Measurements from ENCODE around the gene YBEY.
A peak's percentile ranks its signal among the peaks of the same experiment; 100 is the strongest.

Gene YBEY

DNA sequence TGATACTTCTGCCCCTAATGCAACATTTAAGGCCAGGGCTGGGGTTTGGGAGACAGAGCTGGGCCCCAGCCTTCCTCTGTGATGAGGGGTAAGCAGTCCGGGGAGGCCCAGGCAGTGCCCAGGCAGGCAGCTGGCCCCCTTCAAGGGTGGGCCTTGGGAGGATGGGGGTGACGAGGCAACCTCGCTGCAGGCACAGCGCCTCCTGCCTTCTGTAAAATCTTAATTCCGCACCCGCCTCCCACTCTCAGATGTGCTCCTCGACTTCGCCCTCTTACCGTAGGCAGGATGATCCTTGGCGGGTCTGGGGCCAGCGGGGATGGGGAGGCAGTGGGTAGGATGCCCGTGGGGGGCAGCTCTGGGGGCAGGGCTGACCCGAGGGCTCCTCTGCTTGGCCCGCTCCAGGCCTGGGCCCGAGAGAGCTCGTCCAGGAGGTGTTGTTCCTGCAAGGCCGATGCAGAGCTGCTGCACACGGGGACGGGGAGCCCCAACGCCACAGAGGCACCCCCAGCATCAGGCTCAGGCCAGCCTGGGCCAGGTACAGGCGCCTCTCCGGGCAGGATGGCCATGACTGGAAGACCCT lies 28.4 kb downstream of the YBEY start:
- no peaks in the 10 kb centered on the region for H3K36me3 ChIP-seq (ENCODE audit: control insufficient read depth in 2 of 2, insufficient read depth in 2 of 2, low read length in 2 of 2)

DNA sequence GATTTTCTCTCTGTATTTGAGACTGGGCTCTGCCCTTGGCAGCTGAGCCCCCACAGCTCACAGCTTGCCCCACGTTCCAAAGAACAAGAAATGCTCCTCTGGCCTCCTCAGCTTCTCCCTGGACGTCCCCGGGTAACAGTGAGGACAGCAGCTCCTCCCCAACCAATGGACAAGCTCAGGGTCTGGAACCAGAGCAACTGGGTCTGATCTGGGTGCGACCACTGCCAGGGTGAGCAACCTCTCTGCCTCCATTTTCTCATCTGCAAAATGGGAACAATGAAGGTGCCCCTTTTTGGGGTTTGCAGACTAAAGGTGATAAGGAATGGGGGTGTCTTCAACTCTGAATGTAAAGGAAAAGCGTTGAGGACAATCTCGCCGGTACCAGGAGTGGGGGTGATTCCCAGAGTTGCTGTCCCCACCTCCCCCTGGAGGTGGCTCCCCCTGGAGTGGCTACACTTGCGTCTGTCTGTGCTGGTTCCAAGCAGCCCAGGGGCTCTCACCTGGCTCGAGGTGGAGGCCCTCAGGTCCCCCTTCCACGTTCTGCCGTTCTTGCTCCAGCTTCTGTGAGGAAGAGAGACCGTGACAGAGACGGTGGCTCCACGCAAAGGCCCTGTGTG lies 30.7 kb downstream of the YBEY start:
- no peaks in the 10 kb centered on the region for H3K36me3 ChIP-seq (ENCODE audit: control insufficient read depth in 2 of 2, insufficient read depth in 2 of 2, low read length in 2 of 2)
- no peaks in the 10 kb centered on the region for H3K9me3 ChIP-seq (ENCODE audit: control insufficient read depth in 2 of 2, low read length in 2 of 2)
- H3K4me3 ChIP-seq (ENCODE audit: low read length in 2 of 2) = no peak overlapping the region
- no peak overlapping the region for H3K9ac ChIP-seq (ENCODE audit: low read depth in 1 of 2, low read length in 2 of 2)
- no peaks in the 10 kb centered on the region for H3K27me3 ChIP-seq (ENCODE audit: control insufficient read depth in 2 of 2, insufficient read depth in 2 of 2, low read length in 2 of 2)
- H3K27ac ChIP-seq (ENCODE audit: low read depth in 2 of 2, low read length in 2 of 2) = no peak overlapping the region
- H3K4me1 ChIP-seq (ENCODE audit: control insufficient read depth in 2 of 2, insufficient read depth in 2 of 2, low read length in 2 of 2) = peaks cover 13 to 14% of the 10 kb centered on the region in 2 donors

More for the DNA sequence above, 28.4 kb downstream of the YBEY start:
- Histone ChIP-seq H3K4me3 (ENCODE audit: low read length in 2 of 2) (no peak overlapping the region), H3K27ac (ENCODE audit: low read depth in 2 of 2, low read length in 2 of 2) (no peak overlapping the region), H3K4me1 (ENCODE audit: control insufficient read depth in 2 of 2, insufficient read depth in 2 of 2, low read length in 2 of 2) (peaks cover 9% of the 10 kb centered on the region in 2 donors), H3K27me3 (ENCODE audit: control insufficient read depth in 2 of 2, insufficient read depth in 2 of 2, low read length in 2 of 2) (no peaks in the 10 kb centered on the region), H3K9ac (ENCODE audit: low read depth in 1 of 2, low read length in 2 of 2) (no peak overlapping the region), H3K9me3 (ENCODE audit: control insufficient read depth in 2 of 2, low read length in 2 of 2) (no peaks in the 10 kb centered on the region)

DNA sequence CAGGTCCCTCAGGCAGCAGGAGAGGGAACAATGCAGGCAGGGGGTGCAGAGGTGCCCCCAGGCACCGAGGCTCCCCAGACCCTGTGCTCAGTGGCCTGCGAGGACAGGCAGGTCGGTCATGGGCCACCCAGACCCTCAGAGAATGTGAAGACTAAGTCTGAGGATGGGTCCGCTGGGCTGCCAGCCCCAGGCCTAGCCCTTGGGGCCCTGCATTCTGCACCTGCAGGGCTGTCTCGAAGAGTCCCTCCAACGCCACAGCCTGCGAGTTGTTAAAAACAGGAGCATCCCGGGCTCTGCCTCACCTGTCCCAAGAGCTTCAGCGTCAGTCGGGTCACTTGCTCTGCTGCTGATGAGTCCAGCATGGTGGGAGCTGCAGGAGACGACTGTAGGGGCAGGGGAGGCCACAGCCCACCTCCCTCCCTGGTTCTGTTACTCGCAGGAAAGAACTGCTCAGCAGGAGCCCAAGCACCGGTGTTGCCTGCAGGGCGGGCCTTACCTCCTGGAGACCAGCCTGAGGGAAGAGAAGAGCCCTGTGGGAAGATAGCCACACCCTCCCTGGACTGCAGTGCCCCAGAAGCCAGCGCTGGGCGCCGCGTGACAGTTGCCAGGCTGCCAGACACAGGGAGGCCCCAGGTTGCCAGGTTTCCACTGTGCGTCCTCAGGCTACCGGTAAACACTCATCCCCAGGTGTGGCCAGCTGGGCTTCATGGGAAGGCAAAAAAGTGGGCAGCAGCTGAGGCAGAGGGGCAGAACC lies 31.7 kb downstream of the YBEY start:
- Histone ChIP-seq H3K36me3 (ENCODE audit: control insufficient read depth in 2 of 2, insufficient read depth in 2 of 2, low read length in 2 of 2) (no peaks in the 10 kb centered on the region), H3K9ac (ENCODE audit: low read depth in 1 of 2, low read length in 2 of 2) (peak overlapping the region in 1 of 2 donors; percentile 27), H3K4me3 (ENCODE audit: low read length in 2 of 2) (peak overlapping the region in 1 of 2 donors; percentile 19), H3K27ac (ENCODE audit: low read depth in 2 of 2, low read length in 2 of 2) (no peak overlapping the region), H3K27me3 (ENCODE audit: control insufficient read depth in 2 of 2, insufficient read depth in 2 of 2, low read length in 2 of 2) (no peaks in the 10 kb centered on the region), H3K9me3 (ENCODE audit: control insufficient read depth in 2 of 2, low read length in 2 of 2) (no peaks in the 10 kb centered on the region), H3K4me1 (ENCODE audit: control insufficient read depth in 2 of 2, insufficient read depth in 2 of 2, low read length in 2 of 2) (peaks cover 23 to 24% of the 10 kb centered on the region in 2 donors)

DNA sequence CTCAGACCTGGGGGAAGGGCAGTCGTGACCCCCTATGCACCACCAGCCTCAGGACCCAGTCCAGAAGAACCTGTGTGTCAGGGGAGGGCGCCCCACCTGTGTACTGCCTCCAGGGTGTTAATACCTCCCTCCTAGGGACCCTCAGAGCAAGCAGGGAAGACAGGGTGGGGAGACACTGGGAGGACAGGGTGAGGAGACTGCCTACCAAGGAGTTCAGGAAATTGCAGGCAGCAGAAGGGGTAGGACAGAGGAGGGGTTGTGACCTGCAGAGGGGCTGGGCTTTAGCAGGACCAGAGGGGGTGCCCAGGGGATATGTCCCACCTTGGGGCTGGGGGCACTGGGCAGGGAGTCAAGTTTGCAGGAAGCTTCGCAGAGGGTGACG lies 32.3 kb downstream of the YBEY start:
- Histone ChIP-seq H3K4me1 (ENCODE audit: control insufficient read depth in 2 of 2, insufficient read depth in 2 of 2, low read length in 2 of 2) (peaks cover 27% of the 10 kb centered on the region in 2 donors), H3K27me3 (ENCODE audit: control insufficient read depth in 2 of 2, insufficient read depth in 2 of 2, low read length in 2 of 2) (no peaks in the 10 kb centered on the region), H3K9ac (ENCODE audit: low read depth in 1 of 2, low read length in 2 of 2) (no peak overlapping the region), H3K4me3 (ENCODE audit: low read length in 2 of 2) (no peak overlapping the region), H3K9me3 (ENCODE audit: control insufficient read depth in 2 of 2, low read length in 2 of 2) (no peaks in the 10 kb centered on the region), H3K27ac (ENCODE audit: low read depth in 2 of 2, low read length in 2 of 2) (no peak overlapping the region), H3K36me3 (ENCODE audit: control insufficient read depth in 2 of 2, insufficient read depth in 2 of 2, low read length in 2 of 2) (no peaks in the 10 kb centered on the region)

DNA sequence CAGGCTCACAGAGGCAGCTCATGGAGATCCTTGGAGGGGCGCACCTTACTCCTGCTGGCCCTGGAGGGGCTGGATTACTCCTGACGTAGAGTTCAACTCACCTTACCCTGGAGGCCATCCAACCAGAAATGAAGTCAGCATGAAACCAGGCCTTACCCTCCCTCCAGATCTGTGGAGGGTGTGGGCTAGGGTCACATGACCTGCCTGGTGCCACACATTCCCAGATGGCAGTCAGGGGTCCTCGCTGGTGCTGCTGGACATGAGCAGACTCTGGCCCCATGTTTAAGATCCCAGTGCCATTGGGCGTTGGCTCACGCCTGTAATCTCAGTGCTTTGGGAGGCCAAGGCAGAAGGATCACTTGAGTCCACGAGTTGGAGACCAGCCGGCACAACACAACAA lies 33.0 kb downstream of the YBEY start:
- H3K9me3 ChIP-seq (ENCODE audit: control insufficient read depth in 2 of 2, low read length in 2 of 2) = no peaks in the 10 kb centered on the region
- H3K4me1 ChIP-seq (ENCODE audit: control insufficient read depth in 2 of 2, insufficient read depth in 2 of 2, low read length in 2 of 2) = peaks cover 27% of the 10 kb centered on the region in 2 donors
- no peaks in the 10 kb centered on the region for H3K36me3 ChIP-seq (ENCODE audit: control insufficient read depth in 2 of 2, insufficient read depth in 2 of 2, low read length in 2 of 2)
- no peak overlapping the region for H3K9ac ChIP-seq (ENCODE audit: low read depth in 1 of 2, low read length in 2 of 2)
- no peak overlapping the region for H3K4me3 ChIP-seq (ENCODE audit: low read length in 2 of 2)
- no peak overlapping the region for H3K27ac ChIP-seq (ENCODE audit: low read depth in 2 of 2, low read length in 2 of 2)
- no peaks in the 10 kb centered on the region for H3K27me3 ChIP-seq (ENCODE audit: control insufficient read depth in 2 of 2, insufficient read depth in 2 of 2, low read length in 2 of 2)

DNA sequence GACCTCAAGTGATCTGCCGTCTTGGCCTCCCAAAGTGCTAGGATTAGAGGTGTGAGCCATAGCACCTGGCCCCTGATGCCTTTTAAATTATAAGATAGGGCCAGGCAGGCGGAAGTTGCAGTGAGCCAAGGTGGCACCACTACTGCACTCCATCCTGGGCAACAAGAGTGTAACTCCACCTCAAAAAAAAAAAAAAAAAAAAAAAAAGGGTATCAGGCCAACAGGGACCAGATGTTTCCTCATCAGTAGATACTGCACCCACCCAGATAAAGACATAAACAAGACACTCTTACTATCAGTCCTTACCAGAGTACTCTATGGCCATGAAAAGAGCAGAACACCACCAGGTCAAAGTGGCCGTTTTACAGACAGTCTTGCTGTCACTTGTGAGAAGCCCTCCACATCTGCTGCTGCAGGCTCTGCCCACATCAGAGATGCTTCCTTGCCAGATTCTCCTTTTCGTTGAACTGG lies 34.2 kb downstream of the YBEY start:
- Histone ChIP-seq H3K36me3 (ENCODE audit: control insufficient read depth in 2 of 2, insufficient read depth in 2 of 2, low read length in 2 of 2) (no peaks in the 10 kb centered on the region), H3K4me3 (ENCODE audit: low read length in 2 of 2) (no peak overlapping the region), H3K9ac (ENCODE audit: low read depth in 1 of 2, low read length in 2 of 2) (no peak overlapping the region), H3K27me3 (ENCODE audit: control insufficient read depth in 2 of 2, insufficient read depth in 2 of 2, low read length in 2 of 2) (no peaks in the 10 kb centered on the region), H3K9me3 (ENCODE audit: control insufficient read depth in 2 of 2, low read length in 2 of 2) (no peaks in the 10 kb centered on the region), H3K4me1 (ENCODE audit: control insufficient read depth in 2 of 2, insufficient read depth in 2 of 2, low read length in 2 of 2) (peaks cover 29 to 30% of the 10 kb centered on the region in 2 donors), H3K27ac (ENCODE audit: low read depth in 2 of 2, low read length in 2 of 2) (no peak overlapping the region)

DNA sequence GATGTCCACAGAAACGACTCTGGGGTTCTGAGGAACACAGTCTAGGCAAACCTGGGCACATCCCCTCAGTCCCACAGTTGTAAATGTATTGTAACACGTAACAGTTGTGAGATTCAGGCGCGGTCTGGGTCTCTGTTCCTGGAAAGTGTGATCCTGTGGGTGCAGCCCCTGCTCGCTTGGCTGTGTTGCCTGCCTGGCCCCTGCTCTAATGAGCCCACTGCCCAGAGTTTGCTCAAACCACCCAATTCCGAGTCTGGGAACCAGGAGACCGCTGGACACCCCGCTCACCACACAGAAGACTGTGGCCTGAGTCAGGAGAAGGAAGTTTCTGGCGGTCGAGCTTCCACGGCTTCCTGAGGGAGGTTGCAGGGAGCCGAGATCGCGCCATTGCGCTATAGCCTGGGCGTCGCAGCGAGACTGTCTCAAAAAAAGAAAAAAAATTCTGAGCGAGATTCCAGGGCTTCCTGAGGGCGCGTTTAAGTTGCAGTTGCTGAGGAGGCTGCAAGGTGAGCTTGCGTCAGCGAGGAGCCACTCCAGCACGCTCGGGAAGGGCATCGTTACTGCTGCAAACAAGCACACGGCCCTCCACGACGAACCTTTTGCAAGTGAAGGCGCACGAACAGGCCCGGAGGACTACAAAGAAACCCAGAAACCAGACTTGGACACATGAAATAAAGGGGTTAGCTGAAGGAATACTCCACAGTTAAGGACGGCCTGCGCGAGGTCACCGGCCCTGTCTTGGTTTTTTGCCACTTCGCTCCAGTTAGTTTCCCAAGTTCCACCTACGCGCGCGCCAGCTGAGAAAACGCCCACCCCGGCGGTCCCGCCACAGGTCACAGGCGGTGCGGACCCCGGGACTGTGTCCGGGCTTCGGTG lies 36.4 kb downstream of the YBEY start:
- Histone ChIP-seq H3K27me3 (ENCODE audit: control insufficient read depth in 2 of 2, insufficient read depth in 2 of 2, low read length in 2 of 2) (no peaks in the 10 kb centered on the region), H3K36me3 (ENCODE audit: control insufficient read depth in 2 of 2, insufficient read depth in 2 of 2, low read length in 2 of 2) (no peaks in the 10 kb centered on the region), H3K9me3 (ENCODE audit: control insufficient read depth in 2 of 2, low read length in 2 of 2) (no peaks in the 10 kb centered on the region), H3K27ac (ENCODE audit: low read depth in 2 of 2, low read length in 2 of 2) (peak overlapping the region in 1 of 2 donors; percentile 99), H3K4me1 (ENCODE audit: control insufficient read depth in 2 of 2, insufficient read depth in 2 of 2, low read length in 2 of 2) (peaks cover 30 to 34% of the 10 kb centered on the region in 2 donors), H3K4me3 (ENCODE audit: low read length in 2 of 2) (peak overlapping the region; percentile 82), H3K9ac (ENCODE audit: low read depth in 1 of 2, low read length in 2 of 2) (peak overlapping the region; percentile 65 to 72)

DNA sequence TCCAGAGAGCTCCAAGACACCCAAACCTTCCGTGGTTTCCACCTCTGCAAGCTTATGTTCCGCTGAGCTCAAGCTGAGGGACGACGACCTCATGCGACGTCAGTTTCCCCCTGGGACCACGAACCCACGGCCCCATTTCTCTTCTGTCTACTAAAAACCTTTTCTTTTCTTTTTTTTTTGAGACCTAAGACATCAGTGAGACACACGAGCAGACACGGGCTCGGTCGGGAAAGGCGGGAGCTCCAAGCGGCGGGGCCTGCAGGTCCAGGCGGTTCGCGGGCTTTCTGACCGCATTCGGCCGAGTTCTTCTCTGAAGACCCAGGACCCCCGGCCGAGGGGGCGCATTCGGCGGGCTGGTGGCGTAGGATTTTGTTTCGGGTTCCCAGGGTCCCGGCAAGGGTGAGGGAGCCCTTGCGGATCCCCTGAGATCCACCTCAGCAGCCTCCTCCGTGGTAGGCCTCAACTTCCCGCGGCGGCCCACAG lies 37.1 kb downstream of the YBEY start:
- H3K4me1 ChIP-seq (ENCODE audit: control insufficient read depth in 2 of 2, insufficient read depth in 2 of 2, low read length in 2 of 2) = peaks cover 24 to 27% of the 10 kb centered on the region in 2 donors

DNA sequence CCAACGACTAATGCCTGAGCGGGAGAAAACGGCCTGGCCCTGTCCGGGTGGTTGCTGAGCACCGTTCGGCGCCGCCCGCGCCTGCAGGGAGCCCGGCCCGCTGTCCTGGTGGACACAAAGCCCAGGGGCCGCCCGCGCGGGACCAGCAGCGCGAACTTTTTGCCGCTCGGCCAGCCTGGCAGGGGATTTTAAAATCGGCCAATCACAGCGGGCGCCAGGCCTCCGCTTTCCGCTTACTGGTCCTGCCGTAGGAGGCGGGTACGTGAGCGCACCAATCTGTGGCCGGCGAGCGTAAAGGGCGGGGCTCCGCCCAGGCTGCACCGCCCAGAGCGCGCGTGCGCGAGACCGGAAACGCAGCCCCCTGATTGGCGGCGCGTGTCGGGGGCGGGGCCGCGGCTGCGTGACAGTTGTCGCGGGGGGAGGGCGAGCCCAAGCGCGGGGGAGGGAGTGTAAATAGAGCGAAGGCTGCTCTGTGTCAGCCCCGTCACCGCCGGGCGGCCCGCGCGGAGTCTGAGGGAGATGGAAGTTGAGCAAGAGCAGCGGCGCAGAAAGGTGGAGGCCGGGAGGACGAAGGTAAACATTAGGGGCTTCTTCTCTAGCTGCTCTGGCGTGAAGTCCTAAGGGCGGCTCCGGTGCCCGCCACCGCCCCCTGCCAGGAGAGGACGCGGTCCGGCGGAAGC lies 37.7 kb downstream of the YBEY start, which contains the start of the genes C21orf58 and PCNT:
Gene C21orf58 (minus strand): TSS at position 161 of the 680 bp plus-strand sequence. CDS start 1,132 bp downstream, outside the sequence.
Gene PCNT (plus strand): TSS at position 447 of the 680 bp plus-strand sequence. CDS start 73 bp downstream, at position 520.
- no peaks in the 10 kb centered on the region for H3K27me3 ChIP-seq (ENCODE audit: control insufficient read depth in 2 of 2, insufficient read depth in 2 of 2, low read length in 2 of 2)
- H3K4me1 ChIP-seq (ENCODE audit: control insufficient read depth in 2 of 2, insufficient read depth in 2 of 2, low read length in 2 of 2) = peaks cover 22 to 24% of the 10 kb centered on the region in 2 donors
- H3K36me3 ChIP-seq (ENCODE audit: control insufficient read depth in 2 of 2, insufficient read depth in 2 of 2, low read length in 2 of 2) = peaks cover 0 to 2% of the 10 kb centered on the region in 2 donors
- H3K27ac ChIP-seq (ENCODE audit: low read depth in 2 of 2, low read length in 2 of 2) = peak within 1 kb of the TSS; percentile 98 to 99
- no peaks in the 10 kb centered on the region for H3K9me3 ChIP-seq (ENCODE audit: control insufficient read depth in 2 of 2, low read length in 2 of 2)
- peak within 1 kb of the TSS; percentile 83 to 85 for H3K9ac ChIP-seq (ENCODE audit: low read depth in 1 of 2, low read length in 2 of 2)
- H3K4me3 ChIP-seq (ENCODE audit: low read length in 2 of 2) = peak within 1 kb of the TSS; percentile 85 to 91

More for the DNA sequence above, 37.1 kb downstream of the YBEY start:
- Histone ChIP-seq H3K4me3 (ENCODE audit: low read length in 2 of 2) (peak overlapping the region; percentile 82), H3K9me3 (ENCODE audit: control insufficient read depth in 2 of 2, low read length in 2 of 2) (no peaks in the 10 kb centered on the region), H3K36me3 (ENCODE audit: control insufficient read depth in 2 of 2, insufficient read depth in 2 of 2, low read length in 2 of 2) (no peaks in the 10 kb centered on the region), H3K27me3 (ENCODE audit: control insufficient read depth in 2 of 2, insufficient read depth in 2 of 2, low read length in 2 of 2) (no peaks in the 10 kb centered on the region), H3K9ac (ENCODE audit: low read depth in 1 of 2, low read length in 2 of 2) (peak overlapping the region; percentile 65 to 72), H3K27ac (ENCODE audit: low read depth in 2 of 2, low read length in 2 of 2) (peak overlapping the region; percentile 55 to 99)
